ENCODE measurements around the gene ADGRF4.

DNA sequence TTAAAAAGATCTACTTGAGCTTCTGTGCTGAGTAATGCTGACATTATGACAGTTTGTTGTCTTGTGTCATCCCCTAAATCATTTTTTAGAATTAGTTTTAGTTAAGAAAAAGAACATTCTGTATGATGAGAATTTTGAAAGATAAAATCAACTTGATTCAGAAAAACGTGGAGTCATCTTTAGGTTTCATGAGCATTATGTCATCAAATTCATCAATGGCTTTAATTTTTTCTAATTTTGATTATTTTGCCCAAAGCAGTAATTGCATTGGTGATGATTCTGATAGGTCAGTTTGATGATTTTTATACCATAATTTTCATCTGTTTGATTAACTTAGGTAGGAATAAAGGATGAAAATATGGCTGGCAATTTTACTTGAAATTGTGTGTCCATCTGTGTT, 26.6 kb upstream of the ADGRF4 start:
- TF ChIP-seq, protein P1, sequence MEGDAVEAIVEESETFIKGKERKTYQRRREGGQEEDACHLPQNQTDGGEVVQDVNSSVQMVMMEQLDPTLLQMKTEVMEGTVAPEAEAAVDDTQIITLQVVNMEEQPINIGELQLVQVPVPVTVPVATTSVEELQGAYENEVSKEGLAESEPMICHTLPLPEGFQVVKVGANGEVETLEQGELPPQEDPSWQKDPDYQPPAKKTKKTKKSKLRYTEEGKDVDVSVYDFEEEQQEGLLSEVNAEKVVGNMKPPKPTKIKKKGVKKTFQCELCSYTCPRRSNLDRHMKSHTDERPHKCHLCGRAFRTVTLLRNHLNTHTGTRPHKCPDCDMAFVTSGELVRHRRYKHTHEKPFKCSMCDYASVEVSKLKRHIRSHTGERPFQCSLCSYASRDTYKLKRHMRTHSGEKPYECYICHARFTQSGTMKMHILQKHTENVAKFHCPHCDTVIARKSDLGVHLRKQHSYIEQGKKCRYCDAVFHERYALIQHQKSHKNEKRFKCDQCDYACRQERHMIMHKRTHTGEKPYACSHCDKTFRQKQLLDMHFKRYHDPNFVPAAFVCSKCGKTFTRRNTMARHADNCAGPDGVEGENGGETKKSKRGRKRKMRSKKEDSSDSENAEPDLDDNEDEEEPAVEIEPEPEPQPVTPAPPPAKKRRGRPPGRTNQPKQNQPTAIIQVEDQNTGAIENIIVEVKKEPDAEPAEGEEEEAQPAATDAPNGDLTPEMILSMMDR (IDR thresholded peaks at IDR 0.05): no peak
- TF ChIP-seq ZFX (IDR thresholded peaks at IDR 0.05; ENCODE audit: borderline replicate concordance): no peak

Data from 22Rv1 (cell line).